AG04449 (cell line): Measurements from ENCODE around the gene SAP130.
A peak's percentile ranks its signal among the peaks of the same experiment; 100 is the strongest.

Source experiments
- CTCF ChIA-PET: fragments of 350-600 bp; formaldehyde crosslinking; extraction: SDS; loops from one replicate; lab custom pipeline; 2021; ENCODE audit warnings: antibody characterized with exemption; lab: Yijun Ruan, JAX
- POLR2A ChIA-PET: fragments of 400-600, 350-600 bp; formaldehyde crosslinking; extraction: SDS; loops from one replicate; lab custom pipeline; 2020; ENCODE audit warnings: antibody characterized with exemption, inconsistent platforms; lab: Yijun Ruan, JAX
- DNase-seq: peaks from one replicate; pipeline ENCODE4 v3.0.0-alpha.2; 2010; ENCODE audit warnings: low read depth, low spot score
- H3K4me3 ChIP-seq: 2 replicates; pipeline ENCODE4 v1.5.1; 2011; ENCODE audit warnings: low read depth, mild to moderate bottlenecking, control low read depth, low read length
- TF ChIP-seq, protein P1 (sequence below): IDR thresholded peaks from one replicate; pipeline ENCODE4 v1.5.1; 2011; ENCODE audit warnings: mild to moderate bottlenecking, moderate library complexity, low read length, control low read depth, inconsistent platforms; ENCODE audit not compliant: insufficient read depth; ENCODE audit errors: missing control alignments

SAP130 gene

GRCh38 chr2:128028668-128029054 is 802 bp upstream of the SAP130 start:
- H3K4me3 ChIP-seq = peak overlapping the region; percentile 97
- ChIA-PET CTCF (interaction anchor here (0.8 to 2.4 kb wide), 2 partner anchors 35 to 205 kb away, joined by 3 to 12 read pairs; no protein-coding TSS in a partner anchor), POLR2A (no interaction called here)
- TF ChIP-seq, protein P1, sequence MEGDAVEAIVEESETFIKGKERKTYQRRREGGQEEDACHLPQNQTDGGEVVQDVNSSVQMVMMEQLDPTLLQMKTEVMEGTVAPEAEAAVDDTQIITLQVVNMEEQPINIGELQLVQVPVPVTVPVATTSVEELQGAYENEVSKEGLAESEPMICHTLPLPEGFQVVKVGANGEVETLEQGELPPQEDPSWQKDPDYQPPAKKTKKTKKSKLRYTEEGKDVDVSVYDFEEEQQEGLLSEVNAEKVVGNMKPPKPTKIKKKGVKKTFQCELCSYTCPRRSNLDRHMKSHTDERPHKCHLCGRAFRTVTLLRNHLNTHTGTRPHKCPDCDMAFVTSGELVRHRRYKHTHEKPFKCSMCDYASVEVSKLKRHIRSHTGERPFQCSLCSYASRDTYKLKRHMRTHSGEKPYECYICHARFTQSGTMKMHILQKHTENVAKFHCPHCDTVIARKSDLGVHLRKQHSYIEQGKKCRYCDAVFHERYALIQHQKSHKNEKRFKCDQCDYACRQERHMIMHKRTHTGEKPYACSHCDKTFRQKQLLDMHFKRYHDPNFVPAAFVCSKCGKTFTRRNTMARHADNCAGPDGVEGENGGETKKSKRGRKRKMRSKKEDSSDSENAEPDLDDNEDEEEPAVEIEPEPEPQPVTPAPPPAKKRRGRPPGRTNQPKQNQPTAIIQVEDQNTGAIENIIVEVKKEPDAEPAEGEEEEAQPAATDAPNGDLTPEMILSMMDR = no peak
- DNase-seq = no peak

DNA sequence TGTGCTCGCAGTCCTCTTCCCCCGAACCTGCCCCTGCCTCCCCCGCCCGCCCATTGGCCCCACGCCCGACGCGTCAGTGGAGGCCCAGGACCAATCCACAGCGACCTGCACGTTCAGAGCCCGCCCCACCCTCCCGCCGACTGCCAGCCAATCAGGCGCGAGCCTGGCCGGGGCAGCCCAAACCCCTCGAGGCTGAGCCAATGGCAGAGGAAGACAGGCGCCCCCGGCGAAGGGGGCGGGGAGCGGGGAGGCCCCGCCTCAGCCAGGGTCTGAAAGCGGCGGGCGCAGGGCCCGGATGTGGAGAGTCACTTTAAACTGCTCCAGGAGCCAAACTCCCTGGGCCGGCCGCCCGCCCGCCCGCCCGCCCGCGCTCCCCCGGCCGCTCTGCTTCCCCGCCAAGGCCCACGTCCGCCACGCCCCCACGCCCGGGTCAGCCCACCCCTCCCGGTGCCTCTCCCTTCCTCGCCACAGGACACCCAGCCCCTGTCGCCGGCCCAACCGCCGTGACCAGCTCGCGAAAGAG is 520 bp downstream of the SAP130 start:
- POLR2A ChIA-PET = no interaction called here
- TF ChIP-seq, protein P1 = no peak
- H3K4me3 ChIP-seq = peak overlapping the region; percentile 97
- CTCF ChIA-PET = interaction anchor here (2.4 kb wide), 1 partner anchor 37 kb away, joined by 12 read pairs; no protein-coding TSS in a partner anchor
- DNase-seq = peak; percentile 90

DNA sequence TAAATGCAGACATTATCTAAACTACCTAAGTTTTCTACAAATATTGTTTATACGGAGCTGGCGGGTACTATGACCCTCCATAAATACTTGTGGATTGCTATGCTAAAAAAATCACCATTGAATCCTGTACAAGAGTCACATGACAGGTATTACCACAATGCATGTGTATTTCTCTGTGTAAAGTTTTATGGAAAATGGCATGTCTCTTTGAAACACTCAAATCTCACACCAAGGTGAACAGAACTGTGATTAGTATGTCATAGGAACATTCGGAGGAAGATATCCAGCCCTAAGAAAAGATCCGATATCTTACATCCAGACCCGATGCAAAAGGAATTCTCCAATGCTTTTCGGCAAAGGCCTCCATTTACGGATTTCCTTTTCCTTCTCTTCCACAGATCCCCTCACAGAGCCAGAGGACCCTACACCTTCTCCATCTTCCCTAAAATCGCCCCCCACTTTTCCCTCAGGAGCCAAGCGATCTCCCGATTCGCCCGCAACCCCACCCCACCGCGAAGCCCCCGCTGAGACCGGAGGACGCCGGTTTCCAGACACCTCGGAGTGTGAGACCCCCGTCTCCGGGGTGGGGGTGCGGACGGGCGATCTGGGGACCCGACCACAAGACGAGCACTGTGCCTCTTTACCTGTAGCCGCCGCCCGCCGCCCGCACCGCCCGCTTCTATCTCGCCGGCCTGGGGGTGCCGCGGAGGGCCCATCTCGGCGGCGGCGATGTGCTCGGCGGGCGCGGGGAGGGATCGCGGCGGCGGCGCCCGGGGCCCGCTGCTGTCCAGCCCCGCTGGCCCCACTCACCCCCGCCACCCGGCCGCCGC is 1.2 kb downstream of the SAP130 start:
- POLR2A ChIA-PET = no interaction called here
- TF ChIP-seq, protein P1 = no peak
- no peak for DNase-seq
- H3K4me3 ChIP-seq = peak overlapping the region; percentile 80
- CTCF ChIA-PET = no interaction called here

GRCh38 chr2:128024816-128025215 is 3.0 kb downstream of the SAP130 start:
- POLR2A ChIA-PET = no interaction called here
- H3K4me3 ChIP-seq = no peak overlapping the region
- CTCF ChIA-PET = interaction anchor here (1.5 kb wide), 1 partner anchor 74 kb away, joined by 3 read pairs; no protein-coding TSS in a partner anchor
- no peak for DNase-seq
- TF ChIP-seq, protein P1 = no peak

DNA sequence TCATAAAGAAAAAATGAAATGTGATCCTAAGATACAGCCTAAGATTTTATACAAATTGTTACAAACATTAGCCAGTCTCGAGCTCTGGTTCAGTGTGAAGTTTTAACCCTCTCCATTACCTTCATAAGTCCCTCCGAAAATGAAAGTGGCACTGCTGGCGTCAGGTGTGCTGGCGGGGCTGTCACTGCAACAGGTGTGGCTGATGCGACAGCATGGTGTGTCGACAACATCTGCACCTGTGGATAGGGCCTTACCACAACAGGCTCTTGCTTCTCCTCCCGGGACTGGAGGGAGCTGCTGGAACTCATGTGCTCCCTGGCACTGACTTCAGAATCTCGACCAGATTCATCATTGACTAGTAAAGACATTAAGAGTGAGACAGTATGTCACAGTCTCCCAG is 10.3 kb downstream of the SAP130 start:
- TF ChIP-seq, protein P1 = no peak
- no peak for DNase-seq
- ChIA-PET CTCF (no interaction called here), POLR2A (no interaction called here)
- no peak overlapping the region for H3K4me3 ChIP-seq

DNA sequence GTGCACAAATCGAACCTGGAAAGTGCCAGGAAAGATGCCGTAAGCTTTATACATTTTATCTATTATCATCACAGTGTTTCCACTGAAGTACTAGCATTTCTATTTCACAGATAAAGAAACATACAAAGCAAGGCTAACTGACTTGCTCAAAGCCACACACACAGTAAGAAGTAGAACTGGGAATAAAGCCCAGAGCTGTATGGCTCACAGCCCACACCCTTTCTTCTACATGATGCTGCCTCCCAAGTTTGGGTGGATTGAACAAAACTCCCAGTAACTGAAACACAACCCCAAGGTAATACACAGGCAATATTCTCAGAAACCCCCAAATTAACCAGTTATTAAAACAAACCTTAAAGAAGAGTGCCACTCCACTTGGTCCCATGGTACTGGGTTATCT is 11.2 kb downstream of the SAP130 start:
- POLR2A ChIA-PET = no interaction called here
- DNase-seq = no peak
- CTCF ChIA-PET = no interaction called here
- H3K4me3 ChIP-seq = no peak overlapping the region
- TF ChIP-seq, protein P1 = no peak
